NCI-H128 (cell line): ENCODE measurements around the gene MGME1.

Experiments
- DNase-seq: peaks from one replicate; lab custom pipeline; 2025; ENCODE audit not compliant: unreplicated experiment; lab: John Stamatoyannopoulos, UW

MGME1 gene

GRCh38 chr20:17940224-17940971, 28.4 kb upstream of the MGME1 start:
- DNase-seq, result no peak

- no peak for DNase-seq
These were observed 27.6 kb upstream of the MGME1 start for GRCh38 chr20:17941087-17941825.

GRCh38 chr20:17941826-17942196, 27.0 kb upstream of the MGME1 start:
- DNase-seq, result no peak

DNA sequence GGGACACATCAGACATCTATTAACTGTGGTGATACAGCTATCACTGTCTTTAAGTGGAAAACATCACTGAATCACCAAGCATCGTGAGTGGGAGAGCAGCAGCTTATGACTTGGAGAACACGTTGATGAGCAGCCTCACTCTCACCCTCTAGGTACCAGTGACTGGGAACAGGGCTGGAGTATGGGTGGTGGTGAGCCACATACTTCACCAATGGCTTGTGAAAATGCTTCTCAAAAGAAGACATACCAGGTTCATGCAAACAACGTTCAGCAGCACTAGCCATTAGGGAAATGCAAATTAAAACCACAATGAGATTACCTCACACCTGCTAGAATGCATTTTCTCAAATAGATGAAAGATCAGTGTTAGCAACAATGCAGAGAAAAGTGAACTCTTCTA, 25.5 kb upstream of the MGME1 start:
- DNase-seq, result no peak

GRCh38 chr20:17944854-17945474, 23.9 kb upstream of the MGME1 start:
- DNase-seq, result no peak

DNA sequence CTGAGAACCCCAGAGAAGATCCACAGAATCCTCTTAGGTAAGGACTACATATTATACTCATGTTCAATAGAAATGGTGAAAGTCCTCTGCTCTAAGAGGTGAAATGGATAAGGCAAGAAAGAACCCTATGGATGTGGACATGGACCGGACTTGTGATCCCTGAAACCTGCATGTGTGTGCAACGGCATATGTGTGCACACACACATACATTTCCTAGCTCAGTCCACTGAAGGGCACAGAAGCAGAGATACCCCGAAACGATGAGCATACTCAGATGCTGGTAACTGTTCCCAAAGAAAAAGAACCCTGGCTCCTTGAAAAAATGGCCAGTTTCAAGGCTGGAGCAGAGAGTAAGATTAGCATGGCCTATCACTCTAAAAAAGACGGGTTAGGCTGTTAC, 22.8 kb upstream of the MGME1 start:
- no peak for DNase-seq

DNA sequence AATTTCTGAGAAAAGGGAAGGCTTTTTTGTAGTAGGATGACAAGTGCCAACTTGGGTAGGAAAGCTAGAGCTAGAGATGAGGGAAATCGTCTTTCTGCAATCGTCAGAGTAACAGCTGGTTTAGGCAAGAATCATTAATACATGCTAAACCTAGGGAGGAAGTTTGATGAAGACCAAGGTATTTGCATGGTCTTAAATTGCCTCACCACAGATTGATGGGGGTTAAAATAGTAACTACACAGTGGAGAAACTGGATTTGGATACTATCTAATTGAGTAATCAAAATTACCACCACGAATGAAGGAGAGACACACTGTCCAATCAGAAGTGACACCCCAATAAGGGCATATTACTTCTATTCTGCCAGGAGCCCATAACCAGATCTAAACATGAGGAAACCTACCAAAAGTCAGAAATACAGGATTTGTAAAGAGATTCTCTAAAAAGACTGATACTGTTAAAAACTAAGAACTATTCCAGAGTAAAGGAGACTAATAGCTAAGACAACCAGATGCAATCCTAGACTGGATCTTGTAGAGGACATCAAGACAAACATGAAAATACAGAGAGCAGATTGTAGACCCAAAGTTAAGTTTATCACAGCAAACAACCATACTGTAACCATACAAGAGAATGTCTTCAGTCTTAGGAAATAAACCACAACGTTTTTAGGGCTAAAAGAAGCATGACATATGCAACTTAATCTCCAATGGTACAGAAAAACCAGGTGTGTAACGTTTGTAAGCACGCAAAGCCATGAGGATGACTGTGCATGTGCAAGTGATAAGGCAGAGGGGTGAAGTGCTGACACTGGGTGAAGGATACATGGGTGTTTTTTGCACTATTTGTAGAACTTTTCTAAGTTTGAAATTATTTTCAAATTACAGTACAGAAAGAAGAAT, 22.0 kb upstream of the MGME1 start:
- no peak for DNase-seq

DNA sequence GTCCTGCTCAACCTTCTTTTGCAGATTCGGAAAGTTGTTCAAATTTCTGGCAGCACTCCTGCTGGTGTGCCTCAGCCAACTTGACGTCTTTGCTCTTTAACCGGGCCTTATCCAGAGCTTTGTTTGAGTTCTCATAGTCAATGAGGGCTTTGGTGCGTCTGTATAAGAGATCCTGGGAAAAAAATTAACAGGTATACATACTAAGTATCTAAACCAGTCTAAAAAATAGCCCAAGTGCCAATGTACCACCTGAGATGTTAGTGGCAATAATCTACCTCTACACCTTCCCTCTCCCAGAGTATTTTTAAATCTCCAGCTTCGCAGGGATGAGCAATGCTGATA, 21.4 kb upstream of the MGME1 start:
- no peak for DNase-seq

DNA sequence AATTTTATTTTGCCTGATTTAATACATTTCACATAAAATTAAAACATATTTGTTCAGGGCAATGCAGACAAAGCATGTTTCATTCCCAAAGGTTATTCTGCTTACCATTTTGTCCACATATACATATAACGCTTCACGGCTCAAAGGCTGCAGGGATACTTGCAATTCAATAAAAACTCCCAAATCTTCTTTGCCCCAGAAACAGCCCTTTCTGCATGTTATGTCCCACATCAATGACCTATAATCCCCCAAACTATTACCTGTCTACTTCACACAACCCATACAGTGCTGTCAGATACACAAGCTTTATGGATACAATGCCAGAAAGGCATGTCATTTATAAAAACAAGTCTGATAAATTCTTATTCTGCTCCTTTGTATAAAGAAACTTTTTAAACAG, 20.4 kb upstream of the MGME1 start:
- no peak for DNase-seq

DNA sequence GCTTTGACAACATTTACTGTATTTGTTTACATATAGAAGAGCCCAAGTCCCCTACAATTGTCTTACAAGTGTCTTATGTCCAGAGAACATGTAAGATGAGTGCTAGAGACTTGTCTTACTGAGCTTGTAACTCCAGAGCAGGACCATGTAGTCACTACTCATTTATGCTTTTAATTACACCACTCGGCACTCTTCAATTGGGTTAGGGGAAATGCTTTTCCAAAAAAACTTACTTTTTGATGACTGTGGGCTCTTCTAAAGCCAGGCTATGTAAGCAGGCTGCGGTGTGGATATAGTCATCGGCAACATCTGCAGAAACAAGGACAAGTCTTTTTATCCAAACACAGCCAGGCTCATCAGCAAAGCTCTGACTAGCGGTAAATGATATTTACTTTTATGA, 18.9 kb upstream of the MGME1 start:
- no peak for DNase-seq

- DNase-seq, result no peak
These were observed 18.1 kb upstream of the MGME1 start for GRCh38 chr20:17950670-17951069.

DNA sequence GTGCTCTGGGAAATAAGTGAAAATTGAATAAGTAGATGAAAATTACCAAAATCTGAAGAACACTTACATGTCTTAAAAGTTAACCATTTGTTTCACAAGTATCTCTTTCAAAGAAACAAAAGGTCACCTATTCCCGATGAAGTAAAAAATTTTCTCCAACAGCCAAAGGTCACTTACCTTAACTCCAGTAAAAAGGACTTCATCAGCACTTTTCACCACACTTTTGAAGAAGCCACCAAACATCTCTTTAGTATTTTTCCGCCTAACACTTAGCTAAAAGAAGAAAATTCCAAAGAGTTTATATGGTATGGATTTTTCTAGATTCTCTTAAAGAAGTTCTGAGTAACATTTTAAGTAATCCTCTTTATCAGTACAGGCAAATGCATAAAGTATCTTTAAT, 17.5 kb upstream of the MGME1 start:
- no peak for DNase-seq

DNA sequence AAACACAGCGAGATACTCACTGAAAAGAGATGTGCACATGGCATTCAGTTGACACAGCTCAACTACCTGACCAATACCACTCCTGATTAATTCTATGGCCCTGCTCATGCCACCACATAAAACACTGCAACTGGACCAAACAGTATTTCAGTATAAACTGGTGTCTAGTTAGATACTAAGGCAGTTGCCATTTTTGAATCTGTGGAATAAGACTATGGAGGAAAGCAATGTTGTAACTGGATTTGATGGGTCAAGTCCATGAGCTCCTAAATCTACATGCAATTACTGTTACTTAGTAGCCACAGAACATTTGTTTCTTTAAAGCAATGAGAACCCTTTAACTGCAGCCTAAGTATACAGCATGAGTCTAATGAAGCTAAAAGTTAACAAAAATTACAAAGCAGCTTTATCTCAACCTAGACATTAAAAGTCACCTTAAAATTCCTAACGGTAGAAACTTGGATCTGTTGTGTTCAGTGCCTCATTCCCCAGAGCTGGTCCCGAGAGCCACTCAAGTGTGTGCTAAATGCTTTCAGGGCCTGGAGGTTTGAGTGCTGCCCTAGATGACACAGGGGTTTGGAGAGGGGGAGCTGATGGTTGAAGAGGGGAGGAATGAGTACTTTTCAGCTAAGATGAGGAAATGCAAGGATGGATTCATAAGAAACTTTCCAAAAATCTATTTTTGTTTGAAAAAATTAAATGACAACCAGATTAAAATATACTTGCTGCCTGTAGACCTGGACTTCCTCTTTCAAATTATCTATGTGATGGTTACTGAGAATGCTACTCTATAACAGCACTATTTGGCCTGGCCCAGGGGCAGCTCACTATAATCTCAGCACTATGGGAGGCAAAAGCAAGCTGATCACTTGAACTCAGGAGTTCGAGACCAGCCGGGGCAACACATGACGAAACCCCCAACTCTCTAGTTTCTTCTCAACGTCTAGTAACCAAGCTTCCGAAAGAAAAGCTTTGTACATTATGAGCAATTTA, 15.8 kb upstream of the MGME1 start:
- DNase-seq, result no peak

GRCh38 chr20:17953935-17954334, 14.9 kb upstream of the MGME1 start:
- DNase-seq, result no peak

- no peak for DNase-seq
These were observed 13.5 kb upstream of the MGME1 start for GRCh38 chr20:17955302-17955701.

DNA sequence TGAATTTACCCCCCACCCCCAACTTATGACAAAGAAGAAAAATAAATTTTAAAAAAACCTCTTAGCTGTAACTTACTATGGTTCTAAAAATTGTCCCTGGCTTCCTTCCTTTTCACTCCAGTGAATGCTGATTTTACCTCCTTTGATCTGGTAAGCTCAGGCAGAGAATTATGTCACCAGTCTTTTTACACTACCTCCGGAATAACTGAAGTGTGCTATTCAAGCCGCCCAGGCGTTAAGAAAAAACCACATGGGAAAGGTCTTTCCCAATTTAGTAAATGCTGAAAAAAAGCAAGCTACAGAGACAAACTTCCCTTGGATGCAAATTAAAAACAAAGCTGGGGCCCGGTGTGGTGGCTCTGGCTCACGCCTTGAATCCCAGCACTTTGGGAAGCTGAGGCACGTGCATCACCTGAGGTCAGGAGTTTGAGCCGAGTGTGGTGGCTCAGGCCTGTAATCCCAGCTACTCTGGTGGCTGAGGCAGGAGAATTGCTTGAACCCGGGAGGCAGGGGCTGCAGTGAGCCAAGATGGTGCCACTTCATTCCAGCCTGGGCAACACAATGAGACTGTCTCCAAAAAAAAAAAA, 12.6 kb upstream of the MGME1 start:
- no peak for DNase-seq

- DNase-seq, result no peak
These were observed 11.1 kb upstream of the MGME1 start for GRCh38 chr20:17957505-17958363.

DNA sequence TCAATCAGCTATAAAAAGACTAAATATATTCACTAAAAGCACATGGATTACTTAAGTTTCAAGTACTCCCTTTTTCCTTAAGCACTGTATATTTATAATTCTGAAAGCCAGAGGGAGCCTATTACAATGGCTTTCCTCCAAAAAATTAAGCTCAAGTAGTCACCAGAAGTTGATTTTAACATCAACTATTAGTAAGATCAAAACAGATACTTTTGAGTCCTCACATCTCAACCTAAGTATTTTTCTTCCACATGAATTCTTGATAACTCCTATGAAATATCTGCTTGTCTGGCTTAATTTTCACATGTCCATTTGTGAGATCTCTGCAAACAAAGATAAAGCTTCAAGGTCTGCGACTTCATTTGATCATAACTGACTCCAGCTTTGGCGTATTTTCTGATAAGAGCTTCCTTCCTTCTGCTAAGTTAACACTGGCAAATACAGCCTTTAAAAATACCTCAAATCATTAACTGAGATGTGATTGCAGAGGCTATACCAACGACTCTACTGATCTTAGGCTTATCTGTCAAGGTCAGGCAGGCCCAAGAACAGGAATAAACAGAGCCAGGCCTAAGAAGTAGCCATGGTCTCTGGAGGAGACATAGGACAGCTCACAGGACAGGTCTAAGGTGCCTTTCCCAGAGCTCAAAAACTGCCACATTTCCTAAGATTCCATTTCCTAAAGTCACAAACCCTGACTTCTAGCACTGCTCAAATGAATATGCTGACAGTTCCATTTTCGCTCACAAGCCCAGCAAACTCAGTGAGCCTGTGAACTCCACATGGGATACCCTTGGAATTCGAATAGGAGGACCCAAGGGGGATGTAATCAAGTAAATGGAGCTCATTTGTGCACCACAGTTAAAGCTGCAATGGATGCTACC, 10.2 kb upstream of the MGME1 start:
- DNase-seq, result no peak
